NB4 (cell line): Measurements from ENCODE around the gene OSBP2.

Experiments used
- DNase-seq: peaks from one replicate; pipeline ENCODE4 v3.0.0; 2010; ENCODE audit warnings: low read depth
- H3K4me3 ChIP-seq: one replicate; pipeline ENCODE4 v1.5.1; 2011; ENCODE audit warnings: mild to moderate bottlenecking, low read depth, low read length, moderate library complexity
- CTCF ChIP-seq: IDR thresholded peaks from one replicate; pipeline ENCODE4 v1.5.1; 2012; ENCODE audit warnings: low read depth, low read length
- MAX ChIP-seq: IDR thresholded peaks from 2 replicates; pipeline ENCODE4 v1.6.1; 2011; ENCODE audit warnings: low read depth, low read length
- MYC ChIP-seq: IDR thresholded peaks from 2 replicates; pipeline ENCODE4 v1.6.1; 2011; ENCODE audit warnings: low read depth, low read length
- POLR2A ChIP-seq: IDR thresholded peaks from 2 replicates; pipeline ENCODE4 v1.6.1; 2011; ENCODE audit warnings: mild to moderate bottlenecking; ENCODE audit not compliant: insufficient read length; ENCODE audit errors: extremely low read depth

The OSBP2 gene

GRCh38 chr22:30863081-30863833 is 168.6 kb downstream of the OSBP2 start:
- DNase-seq, result no peak
- no peak for TF ChIP-seq POLR2A
- TF ChIP-seq MYC, result no peak
- no peak for TF ChIP-seq MAX
- no peak overlapping the region for H3K4me3 ChIP-seq

GRCh38 chr22:30864441-30865420 is 170.1 kb downstream of the OSBP2 start:
- no peak for DNase-seq
- H3K4me3 ChIP-seq, result no peak overlapping the region
- no peak for TF ChIP-seq MAX
- no peak for TF ChIP-seq MYC
- TF ChIP-seq CTCF, result no peak
- TF ChIP-seq POLR2A, result no peak

- no peak for TF ChIP-seq POLR2A
- no peak for TF ChIP-seq CTCF
- TF ChIP-seq MYC, result no peak
- no peak for TF ChIP-seq MAX
- no peak overlapping the region for H3K4me3 ChIP-seq
- DNase-seq, result no peak
Measured at GRCh38 chr22:30865656-30866055, 171.0 kb downstream of the OSBP2 start.

- TF ChIP-seq CTCF (no peak), MAX (no peak), MYC (no peak), POLR2A (no peak)
- DNase-seq, result no peak
- H3K4me3 ChIP-seq, result no peak overlapping the region
Measured at GRCh38 chr22:30866216-30866615, 171.5 kb downstream of the OSBP2 start.

- DNase-seq, result peak; percentile 14
- no peak overlapping the region for H3K4me3 ChIP-seq
- TF ChIP-seq CTCF (peak; percentile 23), POLR2A (no peak)
Measured at GRCh38 chr22:30866811-30867271, 172.2 kb downstream of the OSBP2 start.

GRCh38 chr22:30867746-30868662 is 173.3 kb downstream of the OSBP2 start:
- DNase-seq, result no peak
- H3K4me3 ChIP-seq, result no peak overlapping the region
- TF ChIP-seq POLR2A (no peak), MAX (no peak), MYC (no peak), CTCF (no peak)
